Measurements from ENCODE around the gene C1orf210.
A peak's percentile ranks its signal among the peaks of the same experiment; 100 is the strongest.

C1orf210 gene

GRCh38 chr1:43238991-43239469 is 46.4 kb downstream of the C1orf210 start:
- no peak for DNase-seq (ENCODE audit: low read depth, low spot score)
- TF ChIP-seq YY1 (IDR thresholded peaks at IDR 0.05; ENCODE audit: insufficient read depth, insufficient read length) (no peak), ZNF274 (IDR thresholded peaks at IDR 0.05; ENCODE audit: low read depth, low read length) (no peak), SUZ12 (IDR thresholded peaks at IDR 0.05; ENCODE audit: extremely low read depth, insufficient read depth, insufficient read length) (no peak)
- no peak overlapping the region for H3K4me3 ChIP-seq (ENCODE audit: insufficient read length, low read depth)

DNA sequence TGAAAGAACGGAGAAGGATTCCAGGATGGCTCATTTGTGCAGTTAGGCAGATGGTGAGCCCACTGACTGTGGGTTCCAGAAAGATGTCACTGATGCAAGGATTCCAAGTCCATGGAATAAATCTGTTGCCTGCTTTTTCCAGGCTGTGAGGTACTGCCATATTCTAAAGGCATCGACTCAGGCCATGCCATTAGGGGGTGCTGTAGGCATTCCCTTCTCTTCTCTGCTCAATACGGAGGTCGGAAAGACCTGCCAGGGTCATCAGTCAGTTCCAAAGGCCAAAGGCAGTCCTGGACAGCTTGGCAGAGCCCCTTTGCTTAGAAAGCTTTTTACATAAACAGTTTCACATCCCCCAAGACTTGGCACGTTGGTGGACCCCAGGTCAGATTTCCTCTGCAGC is 47.3 kb downstream of the C1orf210 start:
- Histone ChIP-seq H3K4me1 (ENCODE audit: insufficient read depth, insufficient read length) (peaks cover 7% of the 10 kb centered on the region), H3K36me3 (ENCODE audit: insufficient read depth, insufficient read length, low read length) (no peaks in the 10 kb centered on the region), H3K4me3 (ENCODE audit: insufficient read length, low read depth) (no peak overlapping the region), H3K27me3 (ENCODE audit: insufficient read depth, insufficient read length) (no peaks in the 10 kb centered on the region), H3K9me3 (ENCODE audit: insufficient read depth, low read length) (no peaks in the 10 kb centered on the region; the same call in 1 of the 2 replicates), H3K9ac (ENCODE audit: insufficient read length, low read depth) (no peak overlapping the region)
- peak; percentile 87 for DNase-seq (ENCODE audit: low read depth, low spot score)
- TF ChIP-seq ZNF274 (IDR thresholded peaks at IDR 0.05; ENCODE audit: low read depth, low read length) (no peak), YY1 (IDR thresholded peaks at IDR 0.05; ENCODE audit: insufficient read depth, insufficient read length) (no peak), SUZ12 (IDR thresholded peaks at IDR 0.05; ENCODE audit: extremely low read depth, insufficient read depth, insufficient read length) (no peak)

More at GRCh38 chr1:43238991-43239469, 46.4 kb downstream of the C1orf210 start:
- Histone ChIP-seq H3K4me1 (ENCODE audit: insufficient read depth, insufficient read length) (peaks cover 7% of the 10 kb centered on the region), H3K9me3 (ENCODE audit: insufficient read depth, low read length) (no peaks in the 10 kb centered on the region; the same call in 1 of the 2 replicates), H3K27me3 (ENCODE audit: insufficient read depth, insufficient read length) (no peaks in the 10 kb centered on the region), H3K36me3 (ENCODE audit: insufficient read depth, insufficient read length, low read length) (no peaks in the 10 kb centered on the region), H3K9ac (ENCODE audit: insufficient read length, low read depth) (no peak overlapping the region)

DNA sequence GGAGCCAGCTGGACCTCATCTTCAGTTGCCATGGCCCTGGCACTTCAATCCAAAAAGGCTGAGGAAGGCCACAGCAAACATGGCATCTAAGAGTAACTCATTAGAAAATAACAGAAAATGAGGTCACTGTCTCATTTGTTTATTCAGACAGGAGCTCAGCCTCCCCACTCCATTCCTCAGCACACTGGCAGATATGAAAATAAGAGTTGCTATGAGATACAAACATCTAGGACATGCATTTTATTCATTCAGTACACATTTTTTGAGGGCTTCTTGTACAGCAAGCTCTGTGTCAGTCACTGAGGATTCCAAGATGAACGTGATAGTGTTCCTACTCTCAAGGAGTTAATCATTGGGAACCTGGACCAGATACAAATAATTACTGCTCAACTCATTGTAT is 48.3 kb downstream of the C1orf210 start:
- DNase-seq (ENCODE audit: low read depth, low spot score) = no peak
- Histone ChIP-seq H3K9me3 (ENCODE audit: insufficient read depth, low read length) (no peaks in the 10 kb centered on the region; the same call in 1 of the 2 replicates), H3K4me1 (ENCODE audit: insufficient read depth, insufficient read length) (peaks cover 7% of the 10 kb centered on the region), H3K4me3 (ENCODE audit: insufficient read length, low read depth) (no peak overlapping the region), H3K36me3 (ENCODE audit: insufficient read depth, insufficient read length, low read length) (no peaks in the 10 kb centered on the region), H3K27me3 (ENCODE audit: insufficient read depth, insufficient read length) (no peaks in the 10 kb centered on the region), H3K9ac (ENCODE audit: insufficient read length, low read depth) (no peak overlapping the region)
- TF ChIP-seq SUZ12 (IDR thresholded peaks at IDR 0.05; ENCODE audit: extremely low read depth, insufficient read depth, insufficient read length) (no peak), YY1 (IDR thresholded peaks at IDR 0.05; ENCODE audit: insufficient read depth, insufficient read length) (no peak), ZNF274 (IDR thresholded peaks at IDR 0.05; ENCODE audit: low read depth, low read length) (no peak)

DNA sequence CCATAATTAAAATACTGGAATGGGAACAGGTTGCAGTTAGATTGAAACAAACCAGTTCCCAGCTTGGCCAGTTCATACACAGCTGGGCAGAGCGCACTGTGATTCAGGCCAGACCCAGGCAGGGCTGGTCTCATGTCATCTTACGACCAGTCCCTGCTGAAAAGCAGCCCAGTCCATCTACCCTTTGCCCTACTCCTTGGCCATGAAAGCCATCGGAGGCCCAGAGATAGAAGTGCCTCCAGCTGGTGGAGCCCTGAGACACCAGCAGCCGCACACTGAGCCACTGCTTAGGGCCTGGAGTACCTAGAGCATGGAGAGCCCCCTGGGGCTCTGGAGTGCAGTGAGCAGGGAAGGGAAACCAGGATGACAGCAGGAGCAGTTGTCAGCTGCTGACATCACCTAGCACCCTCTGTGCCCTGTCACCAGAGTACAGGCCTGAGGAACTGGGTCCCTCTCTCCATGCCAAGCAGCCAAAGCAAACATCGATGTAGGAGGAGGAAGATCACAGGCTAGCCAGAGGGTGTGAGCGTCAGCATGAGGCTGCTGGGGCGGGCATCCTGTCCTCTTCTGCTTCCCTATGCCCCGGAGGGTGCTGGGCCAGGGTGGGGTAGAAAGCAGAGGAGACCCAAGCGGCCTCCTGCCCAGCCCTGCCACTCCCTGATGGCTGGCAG is 49.8 kb downstream of the C1orf210 start:
- H3K9ac ChIP-seq (ENCODE audit: insufficient read length, low read depth) = peak overlapping the region; percentile 7
- no peak for DNase-seq (ENCODE audit: low read depth, low spot score)
- TF ChIP-seq ZNF274 (IDR thresholded peaks at IDR 0.05; ENCODE audit: low read depth, low read length) (no peak), SUZ12 (IDR thresholded peaks at IDR 0.05; ENCODE audit: extremely low read depth, insufficient read depth, insufficient read length) (no peak), YY1 (IDR thresholded peaks at IDR 0.05; ENCODE audit: insufficient read depth, insufficient read length) (no peak)

GRCh38 chr1:43235040-43235439 is 50.3 kb downstream of the C1orf210 start:
- no peaks in the 10 kb centered on the region for H3K9me3 ChIP-seq (ENCODE audit: insufficient read depth, low read length)
- H3K36me3 ChIP-seq (ENCODE audit: insufficient read depth, insufficient read length, low read length) = no peaks in the 10 kb centered on the region
- no peak overlapping the region for H3K4me3 ChIP-seq (ENCODE audit: insufficient read length, low read depth)
- no peak for DNase-seq (ENCODE audit: low read depth, low spot score)
- H3K9ac ChIP-seq (ENCODE audit: insufficient read length, low read depth) = no peak overlapping the region
- no peaks in the 10 kb centered on the region for H3K27me3 ChIP-seq (ENCODE audit: insufficient read depth, insufficient read length)
- peaks cover 9% of the 10 kb centered on the region for H3K4me1 ChIP-seq (ENCODE audit: insufficient read depth, insufficient read length)
- TF ChIP-seq YY1 (IDR thresholded peaks at IDR 0.05; ENCODE audit: insufficient read depth, insufficient read length) (no peak), ZNF274 (IDR thresholded peaks at IDR 0.05; ENCODE audit: low read depth, low read length) (no peak), SUZ12 (IDR thresholded peaks at IDR 0.05; ENCODE audit: extremely low read depth, insufficient read depth, insufficient read length) (no peak)

More for the DNA sequence above, 49.8 kb downstream of the C1orf210 start:
- no peaks in the 10 kb centered on the region for H3K27me3 ChIP-seq (ENCODE audit: insufficient read depth, insufficient read length)
- H3K36me3 ChIP-seq (ENCODE audit: insufficient read depth, insufficient read length, low read length) = no peaks in the 10 kb centered on the region
- peaks cover 4% of the 10 kb centered on the region for H3K4me1 ChIP-seq (ENCODE audit: insufficient read depth, insufficient read length)
- no peaks in the 10 kb centered on the region; the same call in 1 of the 2 replicates for H3K9me3 ChIP-seq (ENCODE audit: insufficient read depth, low read length)
- no peak overlapping the region for H3K4me3 ChIP-seq (ENCODE audit: insufficient read length, low read depth)

GRCh38 chr1:43234267-43234666 is 51.1 kb downstream of the C1orf210 start:
- no peaks in the 10 kb centered on the region for H3K9me3 ChIP-seq (ENCODE audit: insufficient read depth, low read length)
- DNase-seq (ENCODE audit: low read depth, low spot score) = no peak
- no peak overlapping the region for H3K4me3 ChIP-seq (ENCODE audit: insufficient read length, low read depth)
- no peaks in the 10 kb centered on the region for H3K36me3 ChIP-seq (ENCODE audit: insufficient read depth, insufficient read length, low read length)
- H3K4me1 ChIP-seq (ENCODE audit: insufficient read depth, insufficient read length) = peaks cover 10% of the 10 kb centered on the region
- no peaks in the 10 kb centered on the region for H3K27me3 ChIP-seq (ENCODE audit: insufficient read depth, insufficient read length)
- TF ChIP-seq YY1 (IDR thresholded peaks at IDR 0.05; ENCODE audit: insufficient read depth, insufficient read length) (no peak), ZNF274 (IDR thresholded peaks at IDR 0.05; ENCODE audit: low read depth, low read length) (no peak), SUZ12 (IDR thresholded peaks at IDR 0.05; ENCODE audit: extremely low read depth, insufficient read depth, insufficient read length) (no peak)
- no peak overlapping the region for H3K9ac ChIP-seq (ENCODE audit: insufficient read length, low read depth)

GRCh38 chr1:43233631-43234030 is 51.8 kb downstream of the C1orf210 start:
- no peaks in the 10 kb centered on the region for H3K36me3 ChIP-seq (ENCODE audit: insufficient read depth, insufficient read length, low read length)
- H3K9me3 ChIP-seq (ENCODE audit: insufficient read depth, low read length) = no peaks in the 10 kb centered on the region
- peaks cover 10% of the 10 kb centered on the region for H3K4me1 ChIP-seq (ENCODE audit: insufficient read depth, insufficient read length)
- TF ChIP-seq SUZ12 (IDR thresholded peaks at IDR 0.05; ENCODE audit: extremely low read depth, insufficient read depth, insufficient read length) (no peak), ZNF274 (IDR thresholded peaks at IDR 0.05; ENCODE audit: low read depth, low read length) (no peak), YY1 (IDR thresholded peaks at IDR 0.05; ENCODE audit: insufficient read depth, insufficient read length) (no peak)
- no peak for DNase-seq (ENCODE audit: low read depth, low spot score)
- H3K4me3 ChIP-seq (ENCODE audit: insufficient read length, low read depth) = no peak overlapping the region
- no peak overlapping the region for H3K9ac ChIP-seq (ENCODE audit: insufficient read length, low read depth)
- no peaks in the 10 kb centered on the region for H3K27me3 ChIP-seq (ENCODE audit: insufficient read depth, insufficient read length)

Measured in NT2/D1 (cell line).